ENCODE measurements around the gene OXT.

DNA sequence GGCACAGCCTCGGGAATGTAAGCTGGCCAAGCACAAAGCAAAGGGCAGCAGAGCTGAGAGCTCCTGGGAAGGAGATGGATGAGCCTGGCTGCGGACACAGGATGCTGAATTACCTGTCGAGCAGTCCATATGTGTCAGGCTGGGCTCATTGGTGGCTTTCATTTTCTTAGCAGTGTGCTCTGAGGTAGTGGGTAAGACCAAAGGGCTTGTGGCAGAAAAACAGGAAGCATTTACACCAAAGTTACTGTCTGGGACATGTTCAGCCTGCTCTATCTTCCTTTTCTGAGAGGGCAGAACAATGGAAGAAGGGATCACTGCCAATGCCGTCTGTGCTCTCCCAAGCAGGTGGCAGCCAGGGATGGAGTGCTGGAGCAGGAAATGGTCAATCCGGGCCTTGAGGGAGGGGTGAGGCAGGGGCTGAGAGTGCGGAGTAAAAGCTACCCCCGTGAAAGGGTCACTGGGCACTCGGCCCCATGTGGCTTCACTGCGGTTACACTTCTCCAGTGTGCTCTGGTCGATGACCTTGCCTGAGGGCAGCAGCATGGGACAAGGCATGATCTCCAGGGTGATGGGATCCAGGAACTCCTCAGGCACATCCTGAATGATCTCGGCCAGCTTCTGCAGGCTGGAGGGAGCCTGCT lies 50.0 kb downstream of the OXT start:
- TF ChIP-seq SNAI2 (CRISPR knock-in tag; IDR thresholded peaks at IDR 0.05) = no peak
- TF ChIP-seq, protein P1, sequence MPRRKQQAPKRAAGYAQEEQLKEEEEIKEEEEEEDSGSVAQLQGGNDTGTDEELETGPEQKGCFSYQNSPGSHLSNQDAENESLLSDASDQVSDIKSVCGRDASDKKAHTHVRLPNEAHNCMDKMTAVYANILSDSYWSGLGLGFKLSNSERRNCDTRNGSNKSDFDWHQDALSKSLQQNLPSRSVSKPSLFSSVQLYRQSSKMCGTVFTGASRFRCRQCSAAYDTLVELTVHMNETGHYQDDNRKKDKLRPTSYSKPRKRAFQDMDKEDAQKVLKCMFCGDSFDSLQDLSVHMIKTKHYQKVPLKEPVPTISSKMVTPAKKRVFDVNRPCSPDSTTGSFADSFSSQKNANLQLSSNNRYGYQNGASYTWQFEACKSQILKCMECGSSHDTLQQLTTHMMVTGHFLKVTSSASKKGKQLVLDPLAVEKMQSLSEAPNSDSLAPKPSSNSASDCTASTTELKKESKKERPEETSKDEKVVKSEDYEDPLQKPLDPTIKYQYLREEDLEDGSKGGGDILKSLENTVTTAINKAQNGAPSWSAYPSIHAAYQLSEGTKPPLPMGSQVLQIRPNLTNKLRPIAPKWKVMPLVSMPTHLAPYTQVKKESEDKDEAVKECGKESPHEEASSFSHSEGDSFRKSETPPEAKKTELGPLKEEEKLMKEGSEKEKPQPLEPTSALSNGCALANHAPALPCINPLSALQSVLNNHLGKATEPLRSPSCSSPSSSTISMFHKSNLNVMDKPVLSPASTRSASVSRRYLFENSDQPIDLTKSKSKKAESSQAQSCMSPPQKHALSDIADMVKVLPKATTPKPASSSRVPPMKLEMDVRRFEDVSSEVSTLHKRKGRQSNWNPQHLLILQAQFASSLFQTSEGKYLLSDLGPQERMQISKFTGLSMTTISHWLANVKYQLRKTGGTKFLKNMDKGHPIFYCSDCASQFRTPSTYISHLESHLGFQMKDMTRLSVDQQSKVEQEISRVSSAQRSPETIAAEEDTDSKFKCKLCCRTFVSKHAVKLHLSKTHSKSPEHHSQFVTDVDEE (CRISPR knock-in tag; IDR thresholded peaks at IDR 0.05) = no peak

All from SK-N-SH treated with all-trans-retinoic acid at 6 μM for 48 hours (cell line).